HG02678 (cell line): ENCODE measurements around the gene CTRB1.
"Not testable (repeated sequence)": the region's sequence is repeated elsewhere in the genome, so short reads cannot be mapped to it uniquely, and the experiment has no call there.

Experiments used
- ATAC-seq: cut with Tn5 transposase; IDR thresholded peaks from one replicate; pipeline ENCODE4 v1.9.1; 2021; ENCODE audit warnings: mild to moderate bottlenecking, moderate library complexity; ENCODE audit not compliant: unreplicated experiment

CTRB1 gene

GRCh38 chr16:75266738-75267630, 48.2 kb downstream of the CTRB1 start:
- ATAC-seq = no peak

- no peak for ATAC-seq
These were observed 49.0 kb downstream of the CTRB1 start for GRCh38 chr16:75267631-75268264.

DNA sequence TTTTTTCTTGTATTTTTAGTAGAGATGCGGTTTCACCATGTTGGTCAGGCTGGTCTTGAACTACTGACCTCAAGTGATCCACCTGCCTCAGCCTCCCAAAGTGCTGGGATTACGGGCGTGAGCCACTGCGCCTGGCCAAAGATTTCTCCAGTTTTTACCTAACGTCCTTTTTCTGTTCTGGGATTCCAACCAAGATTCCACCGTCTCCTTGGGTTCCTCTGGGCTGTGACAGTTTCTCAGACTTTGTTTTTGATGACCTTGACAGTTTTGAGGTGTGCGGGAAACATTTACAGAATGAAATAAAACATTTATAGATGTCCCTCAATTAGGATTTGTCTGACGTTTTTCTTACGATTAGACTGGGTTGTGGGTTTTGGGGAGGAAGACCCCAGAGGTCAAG, 50.6 kb downstream of the CTRB1 start:
- not testable (repeated sequence) for ATAC-seq

DNA sequence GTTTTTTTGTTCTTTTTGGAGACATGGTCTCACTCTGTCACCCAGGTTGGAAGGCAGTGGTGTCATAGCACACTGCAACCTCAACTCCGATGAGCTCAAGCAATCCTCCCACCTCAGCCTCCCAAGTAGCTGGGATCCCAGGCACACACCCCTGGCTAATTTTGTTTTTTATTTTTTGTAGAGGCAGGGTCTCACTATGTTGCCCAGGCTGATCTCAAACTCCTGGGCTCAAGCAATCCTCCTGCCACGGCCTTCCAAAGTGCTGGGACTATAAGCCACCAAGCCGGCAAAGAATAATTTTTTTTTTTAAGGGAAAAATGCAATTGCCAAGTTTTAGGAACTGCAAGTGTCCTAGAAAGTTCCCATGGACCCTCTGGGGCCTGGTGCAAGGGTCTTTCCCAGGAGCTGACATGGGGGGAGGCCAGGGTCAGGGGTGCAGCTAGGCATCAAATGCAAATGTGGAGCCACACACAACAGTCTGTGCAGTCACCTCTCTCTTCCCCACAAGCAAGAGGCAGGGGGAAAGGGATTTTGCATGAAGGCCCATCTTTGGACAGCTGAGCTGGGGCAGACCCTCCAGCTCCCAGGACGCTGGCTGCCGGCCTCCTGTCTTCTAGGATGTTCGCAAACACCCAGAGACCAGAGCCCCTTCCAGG, 52.8 kb downstream of the CTRB1 start:
- peak; percentile 36 for ATAC-seq

- peak; percentile 43 for ATAC-seq
These were observed 53.3 kb downstream of the CTRB1 start for GRCh38 chr16:75272097-75272551.

DNA sequence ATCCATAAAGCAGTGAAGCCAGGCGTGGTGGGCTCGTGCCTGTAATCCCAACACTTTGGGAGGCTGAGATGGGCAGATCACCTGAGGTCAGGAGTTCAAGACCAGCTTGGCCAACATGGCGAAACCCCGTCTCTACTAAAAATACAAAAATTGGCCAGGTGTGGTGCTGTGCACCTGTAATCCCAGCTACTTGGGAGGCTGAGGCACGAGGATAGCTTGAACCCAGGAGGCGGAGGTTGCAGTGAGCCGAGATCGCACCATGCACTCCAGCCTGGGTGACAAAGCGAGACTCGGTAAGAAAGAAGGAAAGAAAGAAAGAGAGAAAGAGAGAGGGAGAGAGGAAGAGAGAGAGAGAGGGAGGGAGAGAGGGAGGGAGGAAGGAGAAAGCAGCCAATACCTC, 53.8 kb downstream of the CTRB1 start:
- ATAC-seq = not testable (repeated sequence)

- ATAC-seq = no peak
These were observed 54.5 kb downstream of the CTRB1 start for GRCh38 chr16:75273054-75273925.
